Neural cell (in vitro differentiated cells): ENCODE measurements around the gene DHTKD1. TPM values are rescaled to one million over a fixed set of nuclear protein-coding genes. Genes with fewer than 3 reads are reported as not detected.

ENCODE experiments used
- H2AFZ ChIP-seq: fragments of 200-600, 300-800 bp; sonication (generic), shearing (Covaris generic); 2 replicates; pipeline ENCODE4 v1.6.0; 2014; ENCODE audit warnings: low read depth, mild to moderate bottlenecking, antibody characterized with exemption, low read length, moderate library complexity
- H3F3A ChIP-seq: fragments of 200-600 bp; shearing (Covaris generic); 2 replicates; pipeline ENCODE4 v1.6.1; 2016; ENCODE audit warnings: mild to moderate bottlenecking, moderate library complexity, mixed read lengths, antibody characterized with exemption, low read length; ENCODE audit not compliant: insufficient read depth, poor library complexity, severe bottlenecking
- H3K27ac ChIP-seq: fragments of 200-600, 300-800 bp; sonication (generic), shearing (Covaris generic); 2 replicates; pipeline ENCODE4 v1.5.1; 2014; ENCODE audit warnings: mild to moderate bottlenecking, low read length, moderate library complexity
- H3K27me3 ChIP-seq: fragments of 300-800, 200-600 bp; sonication (generic), shearing (Covaris generic); 2 replicates; pipeline ENCODE4 v1.6.0; 2014; ENCODE audit warnings: mild to moderate bottlenecking, low read depth, low read length, moderate library complexity; ENCODE audit not compliant: insufficient read depth
- H3K36me3 ChIP-seq: fragments of 300-800, 200-600 bp; sonication (generic), shearing (Covaris generic); 2 replicates; pipeline ENCODE4 v1.5.1; 2014; ENCODE audit warnings: mild to moderate bottlenecking, antibody characterized with exemption, low read length, moderate library complexity; ENCODE audit not compliant: insufficient read depth
- H3K4me2 ChIP-seq: fragments of 300-800, 200-600 bp; sonication (generic), shearing (Covaris generic); 2 replicates; pipeline ENCODE4 v1.6.0; 2014; ENCODE audit warnings: mild to moderate bottlenecking, low read length
- H3K4me3 ChIP-seq: fragments of 300-800, 200-600 bp; sonication (generic), shearing (Covaris generic); 2 replicates; pipeline ENCODE4 v1.5.1; 2014; ENCODE audit warnings: mild to moderate bottlenecking, low read length, moderate library complexity
- H3K79me2 ChIP-seq: fragments of 200-600 bp; shearing (Covaris generic); replicated peaks from 2 replicates; pipeline ENCODE4 v1.6.0; 2014; ENCODE audit warnings: mild to moderate bottlenecking, low read length, moderate library complexity; ENCODE audit not compliant: insufficient read depth
- H3K9ac ChIP-seq: fragments of 300-800, 200-600 bp; sonication (generic), shearing (Covaris generic); 2 replicates; pipeline ENCODE4 v1.6.1; 2016; ENCODE audit warnings: mild to moderate bottlenecking, low read length, mixed read lengths
- H3K9me2 ChIP-seq: fragments of 200-600 bp; shearing (Covaris generic); 2 replicates; pipeline ENCODE4 v1.6.1; 2016; ENCODE audit warnings: mild to moderate bottlenecking, low read length, mixed read lengths; ENCODE audit not compliant: insufficient read depth
- H3K9me3 ChIP-seq: fragments of 200-600, 300-800 bp; sonication (generic), shearing (Covaris generic); 2 replicates; pipeline ENCODE4 v1.6.1; 2016; ENCODE audit warnings: mild to moderate bottlenecking, mixed run types, low read length, moderate library complexity, mixed read lengths
- H4K20me1 ChIP-seq: fragments of 200-600 bp; shearing (Covaris generic); 2 replicates; pipeline ENCODE4 v1.6.1; 2016; ENCODE audit warnings: mild to moderate bottlenecking, mixed run types; ENCODE audit not compliant: insufficient read depth
- EP300 ChIP-seq: fragments of 450-650 bp; conservative IDR thresholded peaks from 2 replicates; pipeline ENCODE4 v1.6.1; 2014; ENCODE audit warnings: antibody characterized with exemption, mild to moderate bottlenecking, moderate library complexity; ENCODE audit not compliant: poor library complexity, severe bottlenecking
- EZH2 ChIP-seq: fragments of 200-600, 300-800 bp; shearing (Covaris generic), sonication (generic); IDR thresholded peaks from 2 replicates; pipeline ENCODE4 v1.6.1; 2014; ENCODE audit warnings: antibody characterized with exemption, low read length, borderline replicate concordance, mild to moderate bottlenecking; ENCODE audit not compliant: insufficient read depth, poor library complexity, severe bottlenecking
- MXI1 ChIP-seq: fragments of 450-650 bp; conservative IDR thresholded peaks from 2 replicates; pipeline ENCODE4 v1.6.1; 2014; ENCODE audit warnings: antibody characterized with exemption, mild to moderate bottlenecking; ENCODE audit not compliant: poor library complexity, severe bottlenecking
- POLR2AphosphoS5 ChIP-seq: IDR thresholded peaks from 2 replicates; pipeline ENCODE4 v1.6.1; 2012
- RAD21 ChIP-seq: fragments of 450-650 bp; conservative IDR thresholded peaks from 2 replicates; pipeline ENCODE4 v1.6.1; 2014; ENCODE audit warnings: antibody characterized with exemption, mild to moderate bottlenecking, moderate library complexity
- SMC3 ChIP-seq: fragments of 450-650 bp; conservative IDR thresholded peaks from 2 replicates; pipeline ENCODE4 v1.6.1; 2014; ENCODE audit warnings: antibody characterized with exemption, mild to moderate bottlenecking, moderate library complexity; ENCODE audit not compliant: poor library complexity
- TAF1 ChIP-seq: IDR thresholded peaks from 2 replicates; pipeline ENCODE4 v1.6.1; 2012; ENCODE audit warnings: low read depth
- polyA plus RNA-seq: library from polyadenylated mRNA; depleted of rRNA; stranded (reverse); fragments of >200 nt; gene quantifications from 2 replicates; pipeline ENCODE4 v1.2.3, GENCODE V29; 2014
- TF ChIP-seq, protein P1 (sequence below): IDR thresholded peaks from 2 replicates; pipeline ENCODE4 v1.6.1; 2012; ENCODE audit warnings: borderline replicate concordance
- TF ChIP-seq, protein P2 (sequence below): fragments of 450-650 bp; IDR thresholded peaks from 2 replicates; pipeline ENCODE4 v1.5.1; 2014; ENCODE audit warnings: antibody characterized with exemption, mild to moderate bottlenecking, moderate library complexity; ENCODE audit not compliant: poor library complexity, severe bottlenecking

DHTKD1 gene
- polyA plus RNA-seq, 1 donor from 2014 or later = 24.0 TPM

DNA sequence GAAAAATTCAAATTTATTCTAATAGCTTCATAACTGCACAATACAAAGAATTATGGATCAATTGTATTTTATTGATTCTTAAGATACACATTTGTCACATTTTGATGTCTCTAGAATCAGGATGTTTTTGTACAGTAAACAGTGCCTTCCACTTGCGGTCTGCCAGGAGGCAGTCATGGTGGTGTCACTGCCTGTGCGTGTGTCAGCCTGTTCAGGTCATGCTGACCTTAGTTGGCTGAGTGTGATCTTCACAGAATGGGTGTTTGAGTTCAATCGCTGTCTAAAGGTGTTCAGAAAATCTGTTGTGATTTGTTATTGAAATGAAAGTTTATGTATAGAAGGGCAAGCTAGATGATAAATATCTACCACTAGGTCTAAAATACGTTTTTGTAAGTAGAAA, 81.4 kb downstream of the DHTKD1 start (continued):
- TF ChIP-seq EZH2 (no peak), SMC3 (no peak)

DNA sequence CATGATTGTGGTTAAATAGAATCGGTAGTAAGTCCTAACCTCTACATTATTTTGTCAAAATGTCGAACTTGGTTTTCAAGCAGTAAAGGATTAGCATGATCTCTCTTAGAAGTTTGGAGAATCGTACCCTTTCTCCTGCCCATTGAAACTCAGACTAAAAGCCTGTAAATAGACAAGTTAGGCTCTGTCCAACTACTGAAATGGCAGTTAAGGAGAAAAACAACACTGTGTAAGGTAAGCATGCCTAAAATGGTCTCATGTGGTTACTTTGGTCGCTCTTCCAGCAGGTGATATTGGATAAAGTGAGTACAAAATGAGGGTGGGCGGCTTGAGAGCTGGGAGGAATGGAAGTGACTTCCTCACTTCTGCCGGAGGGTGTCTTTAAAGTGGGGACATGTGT, 85.8 kb downstream of the DHTKD1 start:
- Histone ChIP-seq H2AFZ (no peak overlapping the region), H4K20me1 (no peaks in the 10 kb centered on the region), H3F3A (no peaks in the 10 kb centered on the region), H3K36me3 (no peaks in the 10 kb centered on the region), H3K79me2 (no peaks in the 10 kb centered on the region), H3K27ac (no peak overlapping the region), H3K27me3 (no peaks in the 10 kb centered on the region), H3K4me2 (no peak overlapping the region), H3K9ac (no peak overlapping the region), H3K4me3 (no peak overlapping the region), H3K9me2 (no peaks in the 10 kb centered on the region), H3K9me3 (no peaks in the 10 kb centered on the region)
- TF ChIP-seq EP300 (no peak), POLR2AphosphoS5 (no peak), RAD21 (no peak), MXI1 (no peak), TAF1 (no peak), EZH2 (no peak), SMC3 (no peak)
- TF ChIP-seq, protein P1, sequence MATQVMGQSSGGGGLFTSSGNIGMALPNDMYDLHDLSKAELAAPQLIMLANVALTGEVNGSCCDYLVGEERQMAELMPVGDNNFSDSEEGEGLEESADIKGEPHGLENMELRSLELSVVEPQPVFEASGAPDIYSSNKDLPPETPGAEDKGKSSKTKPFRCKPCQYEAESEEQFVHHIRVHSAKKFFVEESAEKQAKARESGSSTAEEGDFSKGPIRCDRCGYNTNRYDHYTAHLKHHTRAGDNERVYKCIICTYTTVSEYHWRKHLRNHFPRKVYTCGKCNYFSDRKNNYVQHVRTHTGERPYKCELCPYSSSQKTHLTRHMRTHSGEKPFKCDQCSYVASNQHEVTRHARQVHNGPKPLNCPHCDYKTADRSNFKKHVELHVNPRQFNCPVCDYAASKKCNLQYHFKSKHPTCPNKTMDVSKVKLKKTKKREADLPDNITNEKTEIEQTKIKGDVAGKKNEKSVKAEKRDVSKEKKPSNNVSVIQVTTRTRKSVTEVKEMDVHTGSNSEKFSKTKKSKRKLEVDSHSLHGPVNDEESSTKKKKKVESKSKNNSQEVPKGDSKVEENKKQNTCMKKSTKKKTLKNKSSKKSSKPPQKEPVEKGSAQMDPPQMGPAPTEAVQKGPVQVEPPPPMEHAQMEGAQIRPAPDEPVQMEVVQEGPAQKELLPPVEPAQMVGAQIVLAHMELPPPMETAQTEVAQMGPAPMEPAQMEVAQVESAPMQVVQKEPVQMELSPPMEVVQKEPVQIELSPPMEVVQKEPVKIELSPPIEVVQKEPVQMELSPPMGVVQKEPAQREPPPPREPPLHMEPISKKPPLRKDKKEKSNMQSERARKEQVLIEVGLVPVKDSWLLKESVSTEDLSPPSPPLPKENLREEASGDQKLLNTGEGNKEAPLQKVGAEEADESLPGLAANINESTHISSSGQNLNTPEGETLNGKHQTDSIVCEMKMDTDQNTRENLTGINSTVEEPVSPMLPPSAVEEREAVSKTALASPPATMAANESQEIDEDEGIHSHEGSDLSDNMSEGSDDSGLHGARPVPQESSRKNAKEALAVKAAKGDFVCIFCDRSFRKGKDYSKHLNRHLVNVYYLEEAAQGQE = no peak
- TF ChIP-seq, protein P2, sequence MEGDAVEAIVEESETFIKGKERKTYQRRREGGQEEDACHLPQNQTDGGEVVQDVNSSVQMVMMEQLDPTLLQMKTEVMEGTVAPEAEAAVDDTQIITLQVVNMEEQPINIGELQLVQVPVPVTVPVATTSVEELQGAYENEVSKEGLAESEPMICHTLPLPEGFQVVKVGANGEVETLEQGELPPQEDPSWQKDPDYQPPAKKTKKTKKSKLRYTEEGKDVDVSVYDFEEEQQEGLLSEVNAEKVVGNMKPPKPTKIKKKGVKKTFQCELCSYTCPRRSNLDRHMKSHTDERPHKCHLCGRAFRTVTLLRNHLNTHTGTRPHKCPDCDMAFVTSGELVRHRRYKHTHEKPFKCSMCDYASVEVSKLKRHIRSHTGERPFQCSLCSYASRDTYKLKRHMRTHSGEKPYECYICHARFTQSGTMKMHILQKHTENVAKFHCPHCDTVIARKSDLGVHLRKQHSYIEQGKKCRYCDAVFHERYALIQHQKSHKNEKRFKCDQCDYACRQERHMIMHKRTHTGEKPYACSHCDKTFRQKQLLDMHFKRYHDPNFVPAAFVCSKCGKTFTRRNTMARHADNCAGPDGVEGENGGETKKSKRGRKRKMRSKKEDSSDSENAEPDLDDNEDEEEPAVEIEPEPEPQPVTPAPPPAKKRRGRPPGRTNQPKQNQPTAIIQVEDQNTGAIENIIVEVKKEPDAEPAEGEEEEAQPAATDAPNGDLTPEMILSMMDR = no peak

DNA sequence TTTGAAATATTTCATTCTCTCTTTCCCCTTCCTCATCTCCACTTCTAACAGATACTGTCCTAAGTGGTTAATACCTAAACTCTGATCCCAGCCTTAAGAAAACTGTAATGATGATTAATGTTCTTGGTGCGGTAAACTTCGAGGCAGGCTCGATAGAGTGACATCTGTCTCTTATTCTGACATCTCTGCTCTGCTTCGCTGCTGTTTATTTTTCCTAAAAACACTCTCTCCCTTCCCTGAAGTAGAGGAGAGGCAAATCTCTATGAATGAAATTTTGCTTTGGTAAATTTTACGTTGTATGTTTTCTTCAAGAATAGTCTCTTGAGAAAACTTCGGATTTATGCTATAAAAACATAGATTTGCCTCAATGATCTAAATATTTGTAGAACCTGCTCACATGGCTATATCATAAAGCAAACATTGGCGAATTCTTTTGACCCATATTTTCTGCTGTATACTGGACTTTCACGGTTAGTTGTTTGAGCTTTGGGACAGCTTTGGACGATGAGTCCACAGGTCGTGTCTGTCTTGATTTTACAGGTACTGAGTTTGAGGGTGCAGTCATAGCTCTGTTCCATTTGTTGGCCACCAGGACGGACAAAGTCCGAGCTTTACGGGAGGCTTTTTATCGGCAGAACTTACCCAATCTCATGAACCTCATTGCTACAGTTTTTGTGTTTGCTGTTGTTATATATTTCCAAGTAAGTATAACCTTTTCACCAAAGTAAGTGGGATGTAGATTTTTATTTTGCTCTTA, 87.8 kb downstream of the DHTKD1 start:
- H3K27ac ChIP-seq = no peak overlapping the region
- no peaks in the 10 kb centered on the region for H3K9me2 ChIP-seq
- H2AFZ ChIP-seq = no peak overlapping the region
- no peaks in the 10 kb centered on the region for H3K79me2 ChIP-seq
- no peaks in the 10 kb centered on the region for H3K9me3 ChIP-seq
- H3K9ac ChIP-seq = no peak overlapping the region
- TF ChIP-seq EZH2 (no peak), RAD21 (no peak), TAF1 (no peak), POLR2AphosphoS5 (no peak), EP300 (no peak), SMC3 (no peak), MXI1 (no peak)
- TF ChIP-seq, protein P1 = no peak
- TF ChIP-seq, protein P2 = no peak
- peaks cover 7% of the 10 kb centered on the region for H3K36me3 ChIP-seq
- H3K27me3 ChIP-seq = no peaks in the 10 kb centered on the region
- H3K4me3 ChIP-seq = no peak overlapping the region
- H3F3A ChIP-seq = no peaks in the 10 kb centered on the region
- no peaks in the 10 kb centered on the region for H4K20me1 ChIP-seq
- H3K4me2 ChIP-seq = no peak overlapping the region
